GM12878 (cell line): Measurements from ENCODE around the gene DMD.

Experiments used
- CTCF ChIP-seq, 3 experiments: IDR thresholded peaks in 2 of 3; conservative IDR thresholded peaks in 1 of 3; 2 replicates each; pipeline ENCODE4 v1.5.1; 2011; ENCODE audit warnings: low read depth in 3 of 3, low read length in 3 of 3, mild to moderate bottlenecking in 3 of 3, control low read depth in 2 of 3, moderate library complexity in 2 of 3, inconsistent platforms in 1 of 3, mixed read lengths in 1 of 3; ENCODE audit not compliant: control insufficient read depth in 2 of 3, insufficient read depth in 1 of 3; ENCODE audit errors: extremely low read depth in 1 of 3
- NRF1 ChIP-seq: conservative IDR thresholded peaks from 2 replicates; pipeline ENCODE4 v1.6.1; 2011; ENCODE audit warnings: mild to moderate bottlenecking, low read depth, low read length, improper control_type of control experiment
- POLR2AphosphoS5 ChIP-seq: IDR thresholded peaks from 2 replicates; pipeline ENCODE4 v1.6.1; 2011; ENCODE audit warnings: mild to moderate bottlenecking, low read length, inconsistent platforms
- REST ChIP-seq: IDR thresholded peaks from 2 replicates; pipeline ENCODE4 v1.6.1; 2012; ENCODE audit warnings: mild to moderate bottlenecking, low read depth, low read length
- SMC3 ChIP-seq: IDR thresholded peaks from 2 replicates; pipeline ENCODE4 v1.6.1; 2011; ENCODE audit warnings: low read length, improper control_type of control experiment, borderline replicate concordance
- TF ChIP-seq, protein P1 (sequence below): IDR thresholded peaks from 2 replicates; pipeline ENCODE4 v1.6.1; 2011; ENCODE audit warnings: borderline replicate concordance, low read depth, mild to moderate bottlenecking, moderate library complexity, mixed read lengths, low read length; ENCODE audit not compliant: insufficient read depth; ENCODE audit errors: extremely low read length

GRCh38 chrX:32281853-32282252 is 929.5 kb downstream of the DMD start:
- TF ChIP-seq POLR2AphosphoS5 (no peak), NRF1 (no peak), REST (no peak), CTCF (IDR thresholded peaks at IDR 0.05 in 2 of 3, conservative IDR thresholded peaks at IDR 0.05 in 1 of 3; ENCODE audit: control insufficient read depth in 2 of 3, extremely low read depth in 1 of 3, insufficient read depth in 1 of 3, low read depth in 3 of 3, low read length in 3 of 3) (no peak), SMC3 (no peak)
- TF ChIP-seq, protein P1, sequence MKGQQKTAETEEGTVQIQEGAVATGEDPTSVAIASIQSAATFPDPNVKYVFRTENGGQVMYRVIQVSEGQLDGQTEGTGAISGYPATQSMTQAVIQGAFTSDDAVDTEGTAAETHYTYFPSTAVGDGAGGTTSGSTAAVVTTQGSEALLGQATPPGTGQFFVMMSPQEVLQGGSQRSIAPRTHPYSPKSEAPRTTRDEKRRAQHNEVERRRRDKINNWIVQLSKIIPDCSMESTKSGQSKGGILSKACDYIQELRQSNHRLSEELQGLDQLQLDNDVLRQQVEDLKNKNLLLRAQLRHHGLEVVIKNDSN: no peak
